GM18507 (cell line): ENCODE results near the gene SAMD13.

Source experiments
- DNase-seq: peaks from one replicate; pipeline ENCODE4 v3.0.0; 2011; ENCODE audit warnings: low read depth; ENCODE audit not compliant: insufficient read length; ENCODE audit errors: extremely low spot score
- FAIRE-seq: peaks from 2 replicates; lab custom pipeline; 2011; peaks lifted over from hg19 to GRCh38; lab: Jason Lieb, UNC

The SAMD13 gene

DNA sequence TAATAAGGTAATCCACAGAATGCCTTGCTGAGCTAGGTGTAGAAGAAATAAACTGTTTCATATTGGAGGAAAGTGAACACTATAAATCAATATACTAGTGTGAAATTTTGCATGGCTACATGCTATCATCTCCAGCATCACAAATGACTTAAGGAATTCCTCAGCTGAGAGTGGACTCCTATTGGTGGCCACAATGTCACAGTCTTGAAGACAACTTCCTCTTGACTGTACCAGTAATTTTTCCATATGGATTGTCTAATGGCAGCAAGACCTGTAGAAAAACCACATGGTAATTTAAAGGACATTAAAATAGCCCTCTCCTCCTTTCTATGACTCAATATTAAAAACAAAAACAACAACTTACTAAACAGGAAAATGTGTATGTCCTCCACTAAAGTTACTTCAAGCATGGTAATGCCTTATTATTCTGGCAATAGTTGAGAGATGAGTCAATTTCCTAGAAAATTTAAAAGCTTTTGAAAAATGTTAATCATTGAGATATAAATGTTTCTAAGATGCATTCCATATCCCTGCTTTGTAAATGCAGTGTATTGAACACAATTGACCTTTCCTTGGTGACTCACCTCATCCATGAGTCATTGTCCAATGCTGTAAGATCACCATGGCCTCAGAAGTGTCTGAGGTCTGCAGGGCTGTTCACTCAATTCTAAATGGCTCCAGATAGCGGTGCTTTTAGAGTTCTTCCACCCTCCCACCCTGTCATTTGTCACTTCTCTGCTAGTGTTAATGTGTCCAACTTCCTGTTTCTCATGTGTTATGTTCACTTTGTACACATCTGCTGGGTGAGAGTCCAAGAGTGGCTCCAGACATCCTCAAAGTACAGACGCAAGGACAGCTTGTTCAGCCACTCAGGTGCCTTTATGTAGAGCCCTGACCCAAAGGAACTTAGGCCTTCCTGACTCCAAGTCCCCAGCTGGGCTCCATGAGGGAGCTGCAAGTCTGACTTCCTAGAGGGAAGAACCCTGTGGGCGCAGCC, 64.0 kb downstream of the SAMD13 start:
- DNase-seq (no peak), FAIRE-seq (no peak)

DNA sequence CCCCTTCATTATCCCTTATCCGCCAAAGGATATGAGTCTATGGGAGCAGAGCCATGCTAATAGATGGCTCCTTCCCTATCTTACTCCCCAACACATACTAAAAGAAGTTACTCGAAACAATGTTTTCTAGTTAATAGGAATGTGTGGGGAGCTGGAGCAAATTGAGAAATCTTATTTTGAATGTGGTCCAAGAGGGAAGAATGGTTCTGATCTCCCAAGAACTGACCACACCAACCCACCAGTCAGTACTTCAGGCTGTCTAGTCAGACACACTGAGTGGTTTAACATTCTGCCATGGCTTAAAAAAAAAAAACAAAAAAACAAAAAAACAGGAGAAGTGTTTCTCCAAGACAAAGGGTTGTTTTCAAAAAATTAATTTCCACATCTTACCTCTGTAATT, 65.3 kb downstream of the SAMD13 start:
- FAIRE-seq (no peak), DNase-seq (no peak)

DNA sequence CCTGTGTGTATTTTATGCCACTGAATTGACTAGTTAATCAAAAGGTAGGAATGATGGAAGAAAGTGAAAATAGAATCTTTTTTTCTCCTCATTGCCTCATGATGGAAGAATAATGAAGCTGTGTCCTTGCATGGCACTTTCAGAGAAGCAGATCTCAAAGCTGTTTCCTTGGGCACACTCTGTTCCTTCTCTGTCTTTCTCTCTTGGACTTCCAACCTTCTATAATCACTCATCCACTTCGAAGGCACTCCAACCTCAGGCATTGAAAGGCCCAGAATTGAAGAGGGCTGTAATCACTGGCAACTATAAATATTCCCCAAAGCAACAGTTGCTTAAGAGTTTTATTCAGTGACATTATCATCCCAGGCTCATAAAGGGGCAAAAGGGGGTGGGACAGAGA, 65.7 kb downstream of the SAMD13 start:
- DNase-seq: no peak
- FAIRE-seq: no peak

DNA sequence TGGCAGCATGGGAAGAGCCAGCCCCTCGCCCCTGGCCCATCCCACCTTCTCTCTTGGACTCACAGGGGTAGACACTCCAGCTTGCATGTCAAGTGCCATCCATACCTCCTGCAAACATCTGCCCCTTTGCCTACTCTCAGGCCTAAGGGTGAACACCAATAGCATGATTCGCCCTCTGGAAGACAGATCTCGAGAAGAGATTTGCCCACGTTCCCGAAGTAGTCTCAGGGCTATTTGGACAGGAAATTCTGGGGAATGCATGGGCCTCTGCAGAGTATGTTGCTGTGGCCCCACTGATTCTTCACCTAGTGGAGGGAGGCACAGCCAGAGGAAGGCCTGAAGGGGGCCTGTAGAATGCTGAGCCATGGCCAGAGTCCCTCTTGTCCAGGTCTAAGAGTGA, 66.9 kb downstream of the SAMD13 start:
- DNase-seq (no peak), FAIRE-seq (no peak)

DNA sequence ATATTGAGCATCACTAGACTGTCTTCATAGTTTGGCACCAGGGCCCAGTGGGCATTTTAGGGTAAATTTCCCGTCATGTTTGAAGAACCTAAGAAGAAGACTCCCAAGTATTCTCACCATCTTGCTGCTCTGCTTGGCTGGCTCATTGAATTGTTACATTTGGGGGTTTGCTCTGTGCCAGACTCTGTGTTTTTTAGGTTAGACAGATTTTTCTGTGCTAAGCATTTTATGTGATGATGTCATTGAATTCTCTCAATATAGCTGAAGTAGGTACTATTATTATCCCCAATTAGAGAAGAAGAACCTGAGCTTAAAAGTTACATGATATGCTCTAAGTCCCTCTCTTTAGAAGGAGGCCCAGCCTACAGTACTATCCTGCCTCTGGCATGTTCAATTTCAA, 68.8 kb downstream of the SAMD13 start:
- FAIRE-seq: no peak
- DNase-seq: no peak

DNA sequence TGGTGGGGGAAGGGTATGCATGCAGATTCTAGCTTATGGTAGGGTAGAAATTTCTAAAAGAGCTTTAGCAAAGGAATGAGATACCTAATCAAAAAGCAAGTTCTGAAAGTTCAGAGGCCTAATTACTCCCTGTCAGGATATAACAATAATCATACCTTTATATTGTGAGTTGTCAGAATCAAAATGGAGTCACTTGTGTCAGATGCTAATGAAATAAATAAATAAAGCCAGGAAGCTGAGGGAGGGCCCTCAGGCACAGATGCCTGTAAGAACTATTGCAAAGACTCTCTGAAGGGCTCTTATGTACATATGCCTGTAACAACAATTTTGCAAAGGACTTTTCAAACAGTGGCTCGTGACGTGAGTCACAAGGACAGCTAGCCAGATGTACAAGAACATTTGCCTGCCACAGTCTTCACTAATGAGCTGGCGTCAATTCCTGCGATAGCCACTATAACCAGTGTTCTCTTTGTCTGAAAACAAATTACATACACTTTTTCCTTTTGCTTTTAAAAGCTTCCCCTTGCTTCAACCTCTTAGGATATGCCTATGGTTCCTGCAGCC, 69.4 kb downstream of the SAMD13 start:
- no peak for FAIRE-seq

DNA sequence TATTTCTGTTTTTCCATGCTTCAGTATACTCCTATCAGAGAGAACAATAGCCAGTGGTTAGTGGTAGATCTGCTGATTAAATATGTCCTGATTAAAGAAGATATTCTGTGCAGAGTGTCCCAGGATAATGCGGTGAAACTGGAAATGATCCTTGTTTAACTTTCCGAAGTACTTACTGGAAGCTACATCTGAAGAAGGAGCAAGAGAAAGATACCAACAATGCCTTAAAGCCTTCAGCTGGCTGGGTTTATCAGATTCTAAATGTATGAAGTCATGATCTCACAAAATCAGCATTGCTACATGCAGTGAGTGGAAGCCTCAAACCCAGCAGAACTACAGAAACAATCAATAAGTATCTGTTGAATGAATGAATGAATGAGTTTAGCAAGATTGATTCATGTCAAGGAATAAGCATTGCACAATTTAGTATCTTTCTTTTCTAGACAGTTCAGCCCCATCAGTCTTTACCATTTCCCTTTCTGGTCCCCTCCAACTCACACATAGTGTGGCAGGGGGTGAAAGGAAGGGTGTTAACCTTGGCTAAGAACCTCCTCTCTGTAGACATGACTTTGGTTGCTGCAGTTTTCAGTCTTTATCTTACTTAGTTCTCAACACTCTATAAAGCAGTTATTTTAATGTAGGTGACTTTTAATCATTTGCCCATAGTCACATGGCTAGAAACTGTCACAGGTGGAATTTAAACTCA, 72.1 kb downstream of the SAMD13 start:
- FAIRE-seq: no peak
- DNase-seq: no peak

More for the DNA sequence above, 69.4 kb downstream of the SAMD13 start:
- no peak for DNase-seq

DNA sequence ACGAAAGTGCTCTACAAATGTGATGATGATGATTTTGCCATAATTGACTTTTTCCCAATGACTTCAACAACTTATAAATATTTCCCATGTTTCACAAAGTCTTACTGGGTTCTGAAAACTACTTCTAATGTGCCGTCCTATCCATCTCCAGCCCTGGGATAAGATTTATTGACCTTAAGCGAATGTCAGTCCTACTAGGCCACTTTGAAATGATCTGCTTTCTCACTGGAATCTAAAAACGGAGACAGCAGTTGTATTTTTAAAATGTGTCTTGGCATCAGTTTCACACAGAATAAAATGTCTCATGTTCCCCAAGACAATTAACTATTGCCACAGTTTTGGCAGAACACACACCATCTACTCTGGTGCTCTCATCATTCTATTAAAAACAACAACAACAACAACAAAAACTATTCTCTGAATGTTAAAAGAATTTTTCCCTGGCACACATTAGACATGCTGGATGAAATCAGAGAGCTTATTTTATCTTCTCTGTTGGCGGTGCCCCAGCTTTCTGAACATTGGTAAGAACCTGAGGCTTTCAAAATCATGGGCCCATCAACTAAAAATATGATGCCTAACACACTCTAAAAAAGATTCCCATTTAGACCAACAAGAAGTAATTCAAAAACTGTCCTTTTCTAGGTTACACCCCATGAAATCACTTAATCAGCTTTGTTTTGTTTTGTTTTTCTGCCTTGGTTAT, 73.6 kb downstream of the SAMD13 start:
- FAIRE-seq (no peak), DNase-seq (no peak)

DNA sequence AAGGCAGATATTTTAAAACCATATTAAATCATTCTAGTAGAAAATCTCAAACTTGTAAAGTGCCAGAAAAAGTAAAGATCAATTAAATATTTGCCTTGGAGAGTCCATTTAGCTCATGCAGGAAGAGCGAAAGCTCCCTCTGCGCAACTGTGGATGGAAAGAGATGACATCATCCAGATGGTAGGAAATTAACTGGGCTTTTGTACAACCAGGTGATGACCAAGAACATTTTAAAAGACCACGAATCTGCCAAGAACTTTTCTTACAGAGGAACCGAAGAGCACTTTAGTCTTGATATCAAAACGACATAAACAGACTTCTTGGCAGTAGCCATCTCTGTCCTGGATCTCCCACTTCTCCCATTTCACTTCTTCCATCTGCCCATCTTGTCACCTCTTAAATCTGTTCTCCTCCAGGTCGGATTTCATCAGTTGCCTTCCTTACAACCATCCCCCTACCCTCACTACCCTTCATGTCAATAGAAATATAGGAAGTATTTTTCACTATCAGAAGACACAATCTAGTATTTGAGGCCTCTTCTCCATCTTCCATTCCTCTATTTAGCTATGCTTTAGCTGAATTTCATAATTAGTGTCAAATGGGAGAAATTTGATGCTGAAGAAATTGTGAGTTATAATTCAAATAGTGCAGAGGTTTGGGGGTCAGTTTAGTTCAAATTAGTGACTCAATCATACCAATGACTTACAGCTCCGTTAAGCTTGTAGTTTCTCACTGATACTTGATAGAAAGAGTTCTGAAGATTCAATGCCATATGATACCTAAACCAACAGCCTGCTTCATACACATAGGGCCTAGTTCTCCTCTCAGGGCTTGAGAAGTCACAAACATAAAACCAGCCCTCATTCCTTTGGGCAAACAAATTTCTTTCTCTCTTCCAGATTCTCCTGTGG, 74.7 kb downstream of the SAMD13 start:
- FAIRE-seq (no peak), DNase-seq (no peak)

DNA sequence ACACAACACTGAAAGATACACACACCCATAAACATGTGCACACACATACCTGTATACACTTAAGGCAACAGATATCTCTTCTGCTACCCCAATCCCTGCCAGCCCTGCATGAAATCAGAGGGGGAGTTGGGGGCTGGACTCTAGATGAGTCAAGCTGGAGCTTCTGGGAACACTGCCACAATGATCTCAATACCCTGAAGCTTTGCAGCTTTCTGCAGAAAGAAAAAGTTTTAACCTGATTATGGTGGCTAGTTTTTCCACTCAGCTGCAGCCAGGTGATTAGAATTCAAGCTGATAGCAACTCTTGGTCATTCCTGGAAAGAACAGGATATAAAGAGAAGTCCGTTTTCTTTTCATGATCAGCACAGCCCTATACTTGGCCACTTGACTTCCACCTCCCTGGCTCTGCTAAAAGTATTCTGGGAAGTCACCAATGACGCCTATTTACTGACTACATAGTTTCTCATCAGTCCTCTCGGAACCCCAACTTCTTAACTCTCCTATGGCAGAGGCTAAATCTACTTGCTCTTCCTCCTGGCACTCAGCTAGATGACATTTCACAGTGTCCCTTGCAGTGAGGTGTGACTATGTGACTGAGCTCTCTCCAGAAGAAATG, 76.1 kb downstream of the SAMD13 start:
- FAIRE-seq (no peak), DNase-seq (no peak)

DNA sequence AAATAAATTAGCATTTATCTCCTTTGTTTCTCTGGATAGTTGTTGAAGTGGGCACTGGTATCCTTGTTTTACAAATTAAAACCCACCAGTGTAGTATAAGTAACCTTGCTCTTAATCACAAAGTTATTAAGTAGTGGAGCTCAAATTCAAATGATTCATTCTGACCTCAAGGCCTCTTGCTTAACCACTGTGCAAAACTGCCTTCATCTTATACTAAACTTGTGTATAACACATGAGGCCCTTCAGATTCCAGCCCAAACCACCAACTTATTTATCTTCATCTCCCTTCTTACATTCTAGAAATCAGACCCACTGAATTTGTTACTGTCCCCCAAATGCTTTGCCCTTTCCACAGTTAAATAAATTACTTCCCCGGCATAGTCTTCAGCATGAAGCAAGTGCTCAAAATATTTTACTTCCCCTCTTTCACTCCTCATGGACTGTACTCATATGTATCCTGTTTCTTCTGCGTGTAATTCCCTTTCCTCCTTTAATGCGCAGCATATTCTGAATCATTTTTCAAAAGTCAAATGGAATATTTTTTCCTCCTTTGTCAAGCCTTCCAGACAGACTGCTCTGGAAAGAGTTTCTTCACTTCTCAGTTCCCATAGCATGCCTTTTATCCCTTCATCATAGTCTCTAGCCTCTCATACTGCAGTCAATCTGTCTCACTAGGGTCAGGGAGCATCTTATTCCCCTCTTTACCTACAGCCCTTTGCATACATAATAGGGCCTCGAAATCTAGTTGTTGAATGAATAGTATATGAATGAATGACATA, 77.8 kb downstream of the SAMD13 start:
- DNase-seq (no peak), FAIRE-seq (no peak)

DNA sequence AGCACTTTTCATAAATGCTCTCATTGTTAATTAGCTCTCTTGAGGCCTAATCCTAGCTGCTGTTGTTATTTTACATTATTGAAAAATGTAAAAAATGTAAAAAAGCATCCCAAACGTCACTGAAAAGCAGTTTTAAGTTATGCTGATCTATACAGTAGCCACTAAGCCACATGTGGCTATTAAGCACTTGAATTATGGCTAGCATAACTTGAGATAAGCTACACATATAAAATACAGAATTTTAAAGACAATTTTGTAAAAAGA, 78.3 kb downstream of the SAMD13 start:
- FAIRE-seq (no peak), DNase-seq (no peak)

DNA sequence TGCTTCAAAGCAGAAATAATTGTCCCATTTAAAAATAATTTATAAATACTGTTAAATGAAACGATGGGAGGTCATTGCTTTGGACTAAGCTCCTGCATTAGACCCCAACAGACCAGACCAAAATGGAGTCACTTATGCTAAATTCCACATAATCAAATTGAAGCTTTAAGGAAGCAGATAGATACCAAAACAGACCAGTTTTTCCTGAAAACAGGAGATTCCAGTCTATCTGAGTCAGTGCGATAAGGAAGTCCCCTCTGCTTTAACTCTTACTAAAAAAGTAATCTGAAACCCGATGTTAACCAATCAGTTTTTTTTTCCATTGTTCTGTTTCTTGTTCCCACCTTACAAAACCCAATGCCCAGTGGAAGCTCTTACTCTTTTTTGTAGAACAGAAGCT, 80.6 kb downstream of the SAMD13 start:
- no peak for FAIRE-seq

DNA sequence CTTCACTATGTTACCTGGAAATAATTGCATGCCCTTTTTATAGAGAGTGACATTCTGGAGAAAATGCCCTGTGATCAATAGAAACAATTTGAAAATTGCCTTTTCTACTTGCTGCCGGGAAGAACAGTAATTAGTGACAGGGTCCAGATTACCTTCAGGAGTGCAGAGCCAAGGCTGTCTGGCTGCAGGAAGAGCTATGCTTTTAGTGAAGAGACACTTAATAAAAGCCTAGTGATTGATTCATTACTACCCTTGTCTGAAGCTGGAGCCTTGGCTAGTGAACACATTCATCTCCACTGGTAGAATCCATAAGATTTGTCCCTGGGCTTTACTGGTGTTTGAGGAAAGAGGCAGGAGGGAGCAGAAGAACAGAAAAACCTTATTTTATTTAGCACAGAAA, 83.8 kb downstream of the SAMD13 start:
- DNase-seq: no peak
- FAIRE-seq: no peak

More for the DNA sequence above, 80.6 kb downstream of the SAMD13 start:
- DNase-seq: no peak

DNA sequence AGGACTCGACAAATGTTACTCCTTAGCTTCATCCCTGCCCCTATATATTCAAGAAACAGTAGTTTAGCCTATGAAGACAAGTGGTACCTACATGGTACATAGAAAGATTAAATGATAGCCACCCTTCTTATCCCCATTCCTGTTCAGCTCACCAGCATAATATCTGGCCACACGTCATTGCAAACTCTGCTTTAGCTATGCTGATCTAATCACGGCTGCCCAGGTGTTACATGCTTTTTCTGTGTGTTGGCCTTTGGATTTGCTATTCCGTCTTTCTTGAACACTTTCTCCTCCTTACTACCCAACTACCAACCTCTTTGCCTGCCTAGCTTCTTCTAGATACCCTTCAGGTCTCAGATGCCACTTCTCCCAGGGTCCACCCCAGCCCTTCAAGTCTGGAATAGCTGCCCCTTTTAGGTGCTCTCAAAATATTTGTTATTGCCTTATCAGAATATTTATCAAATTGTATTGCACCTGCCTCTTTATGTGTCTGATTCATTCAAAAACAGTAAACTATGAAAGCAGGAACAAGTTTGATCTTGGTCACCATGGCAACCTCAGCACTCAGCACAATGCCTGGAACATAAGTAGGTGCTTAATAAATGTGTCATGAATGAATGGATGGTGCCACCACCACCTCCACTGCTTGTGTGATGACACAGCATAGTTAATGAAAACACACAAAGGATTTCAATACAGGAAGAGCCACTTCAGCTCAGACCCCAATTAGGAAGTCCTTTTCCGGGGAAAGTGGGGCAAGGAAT, 85.4 kb downstream of the SAMD13 start:
- FAIRE-seq: no peak
- DNase-seq: no peak

DNA sequence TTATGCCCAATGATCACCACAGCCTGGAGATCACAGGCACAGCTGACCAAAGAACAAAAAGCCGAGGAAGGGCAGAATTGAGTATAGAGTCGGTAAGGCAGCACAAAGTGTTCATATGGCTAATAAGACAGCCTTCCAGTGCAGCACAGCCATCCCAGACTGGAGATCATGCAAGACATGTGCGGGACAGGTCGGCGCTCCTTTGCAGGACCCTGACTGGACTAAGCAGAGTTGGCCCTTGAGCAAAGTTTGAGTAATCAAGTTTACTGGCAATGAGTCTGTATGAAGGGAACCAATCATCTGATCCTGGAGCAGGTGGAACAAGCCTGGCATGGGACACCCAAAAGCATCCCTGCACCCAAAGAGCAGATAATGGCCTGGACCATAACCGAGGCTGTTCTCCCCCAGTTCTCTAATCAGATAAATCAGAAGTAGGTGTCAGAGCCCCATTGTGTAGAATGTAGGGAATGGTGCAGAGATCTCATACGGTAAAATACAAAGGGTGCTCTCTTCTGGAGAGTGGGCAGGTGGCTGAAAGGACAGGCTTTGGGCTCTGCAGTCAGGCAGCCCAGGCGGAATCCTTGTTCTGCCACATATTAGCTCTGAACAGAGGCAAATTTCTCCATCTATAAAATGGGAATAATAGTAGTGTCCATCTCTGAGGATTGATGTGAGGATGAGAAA, 86.1 kb downstream of the SAMD13 start:
- FAIRE-seq (no peak), DNase-seq (no peak)

DNA sequence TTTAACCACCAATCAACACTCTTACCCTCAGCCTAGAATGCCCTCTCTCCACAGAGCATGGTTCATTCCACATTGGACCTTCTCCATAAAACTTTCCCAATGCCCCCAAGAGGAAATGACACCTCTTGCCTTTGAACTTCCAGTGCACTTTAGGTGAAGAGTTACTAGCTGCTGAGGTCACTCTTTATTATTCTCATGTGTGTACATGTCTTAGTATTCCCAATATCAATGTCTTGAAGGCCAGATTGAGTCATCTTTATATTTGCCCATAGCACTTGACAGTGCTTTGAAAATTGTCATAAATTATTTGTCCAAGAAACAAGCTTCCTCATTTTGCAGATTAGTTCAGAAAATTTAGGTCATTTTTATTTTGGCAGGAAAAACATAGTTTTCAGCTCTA, 88.7 kb downstream of the SAMD13 start:
- FAIRE-seq (no peak), DNase-seq (no peak)
